SH-SY5Y (cell line): Measurements from ENCODE around the gene KCNT2.

ENCODE experiments used
- GATA2 ChIP-seq: IDR thresholded peaks from 2 replicates; pipeline ENCODE4 v1.6.1; 2011; ENCODE audit warnings: mild to moderate bottlenecking, low read depth, low read length
- GATA3 ChIP-seq: IDR thresholded peaks from 2 replicates; pipeline ENCODE4 v1.6.1; 2011; ENCODE audit warnings: low read depth, mild to moderate bottlenecking, low read length, moderate library complexity

GRCh38 chr1:196494766-196495165 is 113.5 kb downstream of the KCNT2 start:
- TF ChIP-seq GATA2: no peak
- TF ChIP-seq GATA3: no peak
